CD4-positive, alpha-beta T cell treated with Interleukin-4 for 4 hours (primary cell): ENCODE data around the gene STIM2.
"Not testable (repeated sequence)": the region's sequence is repeated elsewhere in the genome, so short reads cannot be mapped to it uniquely, and the experiment has no call there.

ENCODE experiments used
- DNase-seq: peaks from one replicate; pipeline ENCODE4 v3.0.0-alpha.2; 2020

STIM2 gene

GRCh38 chr4:27005905-27006590 lies 145.4 kb downstream of the STIM2 start:
- no peak for DNase-seq

- DNase-seq = no peak
Observed at GRCh38 chr4:27006646-27007045, 146.0 kb downstream of the STIM2 start.

GRCh38 chr4:27007507-27007906 lies 146.9 kb downstream of the STIM2 start:
- DNase-seq = no peak

GRCh38 chr4:27008679-27009078 lies 148.0 kb downstream of the STIM2 start:
- DNase-seq = no peak

- no peak for DNase-seq
Observed at GRCh38 chr4:27009539-27009938, 148.9 kb downstream of the STIM2 start.

GRCh38 chr4:27010334-27010940 lies 149.8 kb downstream of the STIM2 start:
- peak; percentile 68 for DNase-seq

- no peak for DNase-seq
Observed at GRCh38 chr4:27011401-27011800, 150.8 kb downstream of the STIM2 start.

- DNase-seq = no peak
Observed at GRCh38 chr4:27013012-27013411, 152.4 kb downstream of the STIM2 start.

GRCh38 chr4:27016551-27016950 lies 155.9 kb downstream of the STIM2 start:
- DNase-seq = no peak

GRCh38 chr4:27017623-27018022 lies 157.0 kb downstream of the STIM2 start:
- no peak for DNase-seq

- no peak for DNase-seq
Observed at GRCh38 chr4:27018076-27018475, 157.4 kb downstream of the STIM2 start.

GRCh38 chr4:27018910-27019309 lies 158.3 kb downstream of the STIM2 start:
- DNase-seq = no peak

- no peak for DNase-seq
Observed at GRCh38 chr4:27019766-27020165, 159.1 kb downstream of the STIM2 start.

GRCh38 chr4:27020203-27020602 lies 159.6 kb downstream of the STIM2 start:
- no peak for DNase-seq

- no peak for DNase-seq
Observed at GRCh38 chr4:27020603-27021002, 160.0 kb downstream of the STIM2 start.

- no peak for DNase-seq
Observed at GRCh38 chr4:27022963-27023362, 162.3 kb downstream of the STIM2 start.

- no peak for DNase-seq
Observed at GRCh38 chr4:27023366-27023765, 162.7 kb downstream of the STIM2 start.

- no peak for DNase-seq
Observed at GRCh38 chr4:27024805-27025204, 164.2 kb downstream of the STIM2 start.

GRCh38 chr4:27027428-27027827 lies 166.8 kb downstream of the STIM2 start:
- DNase-seq = no peak

GRCh38 chr4:27035127-27035526 lies 174.5 kb downstream of the STIM2 start:
- not testable (repeated sequence) for DNase-seq

GRCh38 chr4:27040356-27040755 lies 179.7 kb downstream of the STIM2 start:
- DNase-seq = no peak

- no peak for DNase-seq
Observed at GRCh38 chr4:27042411-27042810, 181.8 kb downstream of the STIM2 start.

GRCh38 chr4:27043200-27043599 lies 182.6 kb downstream of the STIM2 start:
- DNase-seq = no peak

GRCh38 chr4:27046851-27047250 lies 186.2 kb downstream of the STIM2 start:
- DNase-seq = no peak
